HepG2 (cell line): ENCODE results near the gene SIT1. TPM values are rescaled to one million over a fixed set of nuclear protein-coding genes. Genes with fewer than 3 reads are reported as not detected.

ENCODE experiments used
- CTCF ChIP-seq: sonication (generic); formaldehyde crosslinking; IDR thresholded peaks from 2 replicates; pipeline ENCODE4 v1.5.0; 2020; ENCODE audit warnings: mild to moderate bottlenecking, missing genetic modification reagents, moderate library complexity
- DZIP1 ChIP-seq: sonication (generic); formaldehyde crosslinking; IDR thresholded peaks from 2 replicates; pipeline ENCODE4 v1.5.0; 2020; ENCODE audit warnings: mild to moderate bottlenecking, missing genetic modification reagents
- EP300 ChIP-seq, 3 experiments: sonication (generic) in 1 of 3; formaldehyde crosslinking in 1 of 3; IDR thresholded peaks; 2 replicates each; pipeline versions ENCODE4 v1.5.1 to v1.6.1; 2011 to 2020; ENCODE audit warnings: low read depth in 2 of 3, low read length in 2 of 3, borderline replicate concordance in 1 of 3, improper control_type of control experiment in 1 of 3, mild to moderate bottlenecking in 1 of 3, missing genetic modification reagents in 1 of 3, moderate library complexity in 1 of 3
- MAF1 ChIP-seq: sonication (generic); formaldehyde crosslinking; IDR thresholded peaks from 2 replicates; pipeline ENCODE4 v1.5.0; 2020; ENCODE audit warnings: missing genetic modification reagents, borderline replicate concordance
- THAP9 ChIP-seq: sonication (generic); formaldehyde crosslinking; IDR thresholded peaks from 2 replicates; pipeline ENCODE4; 2020; ENCODE audit warnings: missing genetic modification reagents, mild to moderate bottlenecking, borderline replicate concordance
- ZNF382 ChIP-seq: sonication (generic); formaldehyde crosslinking; IDR thresholded peaks from 2 replicates; pipeline ENCODE4 v1.5.0; 2020; ENCODE audit warnings: missing genetic modification reagents, mild to moderate bottlenecking, borderline replicate concordance
- microRNA-seq: library from miRNA; unstranded; fragments of <30 nt; microRNA quantifications from one replicate; pipeline ENCODE4, GENCODE V29; 2020
- polyA plus RNA-seq, 8 experiments: library from polyadenylated mRNA; depleted of rRNA in 3 of 8; stranded (reverse) in 7 of 8; unstranded in 1 of 8; fragments of >200 nt; fragmentation: Illumina TruSeq in 4 of 8; extraction: Trizol in 4 of 8; gene quantifications; 2 replicates each; pipeline versions ENCODE4 v1.2.1 to v1.2.3, GENCODE V29; 2011 to 2016; ENCODE audit warnings: low read depth in 4 of 8, missing spikeins in 1 of 8, mixed read lengths in 1 of 8; ENCODE audit not compliant: insufficient read depth in 1 of 8
- small RNA-seq, 3 experiments: library from RNA; depleted of rRNA; stranded (forward); fragments of <200 nt; gene quantifications; one replicate each; pipeline ENCODE3, GENCODE V24; 2012; ENCODE audit warnings: low read depth in 2 of 3, low replicate concordance in 1 of 3; ENCODE audit not compliant: insufficient read length in 3 of 3, insufficient read depth in 2 of 3
- total RNA-seq, 5 experiments: library from RNA; depleted of rRNA; stranded (reverse); fragments of >200 nt; fragmentation: Illumina TruSeq; extraction: Trizol; gene quantifications; 2 replicates each; pipeline ENCODE4 v1.2.3, GENCODE V29; 2016; ENCODE audit warnings: low read depth in 1 of 5

The SIT1 gene
- total and polyA plus RNA-seq, 2 of the 13 experiments (the other 11 are each of a cell fraction or from before 2014, with no cell fraction given) = 0.09 to 6.7 TPM

- TF ChIP-seq EP300 (IDR thresholded peaks at IDR 0.05; ENCODE audit: low read depth in 2 of 2, low read length in 2 of 2) (no peak), EP300 (CRISPR knock-in tag; IDR thresholded peaks at IDR 0.05; ENCODE audit: borderline replicate concordance) (no peak), THAP9 (CRISPR knock-in tag) (no peak), CTCF (CRISPR knock-in tag) (peak; percentile 62), ZNF382 (CRISPR knock-in tag) (no peak), MAF1 (CRISPR knock-in tag) (no peak), DZIP1 (CRISPR knock-in tag) (0 out of 2 replicates have a peak, but pooled peaks have one; percentile 49)
These were observed 50.7 kb downstream of the SIT1 start (continued) for GRCh38 chr9:35599763-35600604.

Small RNAs within 50 kb of the gene (microRNA-seq; reads per million reads assigned to microRNA genes)
- gene MIR4667 = 1.0 reads per million

Small RNAs within 50 kb of the gene (small RNA-seq; reads per million reads assigned to genes)
- 0 to 0.33 (median 0) reads per million in 3 experiments for gene MIR4667
- 0 reads per million in 3 experiments for gene RMRP
- 0 reads per million in 3 experiments for gene RN7SL22P

Other genes starting within 250 kb of the SIT1 start
- gene RUSC2, start 160.8 kb downstream of the SIT1 start, total RNA-seq (2016; rRNA removed; fragmentation: Illumina TruSeq; extraction: Trizol) = 2.3 and 3.3 TPM in 2 replicates
- gene RUSC2, start 160.8 kb downstream of the SIT1 start, polyA plus RNA-seq (2011; rRNA removed) = 2.8 and 3.7 TPM in 2 replicates
- 3.1 and 7.3 TPM in 2 replicates for gene TESK1, start 45.7 kb downstream of the SIT1 start, total RNA-seq (2016; rRNA removed; fragmentation: Illumina TruSeq; extraction: Trizol)
- 13.6 and 17.7 TPM in 2 replicates for gene TESK1, start 45.7 kb downstream of the SIT1 start, polyA plus RNA-seq (2011; rRNA removed)
- gene CD72, start 32.5 kb downstream of the SIT1 start, total RNA-seq (2016; rRNA removed; fragmentation: Illumina TruSeq; extraction: Trizol) = 0.18 TPM in 1 of 2 replicates, not detected in the other
- 0.82 and 1.1 TPM in 2 replicates for gene CD72, start 32.5 kb downstream of the SIT1 start, polyA plus RNA-seq (2011; rRNA removed)
- 1,047 and 4,025 TPM in 2 replicates for gene RMRP, start 7.1 kb upstream of the SIT1 start, total RNA-seq (2016; rRNA removed; fragmentation: Illumina TruSeq; extraction: Trizol)
- 36.7 and 51.4 TPM in 2 replicates for gene RMRP, start 7.1 kb upstream of the SIT1 start, polyA plus RNA-seq (2011; rRNA removed)
- gene CCDC107, start 7.4 kb upstream of the SIT1 start, total RNA-seq (2016; rRNA removed; fragmentation: Illumina TruSeq; extraction: Trizol) = 4.1 and 7.1 TPM in 2 replicates
- gene CCDC107, start 7.4 kb upstream of the SIT1 start, polyA plus RNA-seq (2011; rRNA removed) = 15.2 and 17.4 TPM in 2 replicates
- 10.4 and 11.2 TPM in 2 replicates for gene ARHGEF39, start 14.3 kb upstream of the SIT1 start, total RNA-seq (2016; rRNA removed; fragmentation: Illumina TruSeq; extraction: Trizol)
- gene ARHGEF39, start 14.3 kb upstream of the SIT1 start, polyA plus RNA-seq (2011; rRNA removed) = 8.0 and 12.3 TPM in 2 replicates
- gene CA9, start 23.0 kb upstream of the SIT1 start, total RNA-seq (2016; rRNA removed; fragmentation: Illumina TruSeq; extraction: Trizol) = 0.13 TPM in 1 of 2 replicates, not detected in the other
- gene CA9, start 23.0 kb upstream of the SIT1 start, polyA plus RNA-seq (2011; rRNA removed) = 118 and 152 TPM in 2 replicates
- 0.20 and 3.1 TPM in 2 replicates for gene TPM2, start 39.0 kb upstream of the SIT1 start, total RNA-seq (2016; rRNA removed; fragmentation: Illumina TruSeq; extraction: Trizol)
- 10.7 and 11.4 TPM in 2 replicates for gene TPM2, start 39.0 kb upstream of the SIT1 start, polyA plus RNA-seq (2011; rRNA removed)
- 51.8 and 53.7 TPM in 2 replicates for gene TLN1, start 81.3 kb upstream of the SIT1 start, total RNA-seq (2016; rRNA removed; fragmentation: Illumina TruSeq; extraction: Trizol)
- 35.2 and 52.6 TPM in 2 replicates for gene TLN1, start 81.3 kb upstream of the SIT1 start, polyA plus RNA-seq (2011; rRNA removed)
- gene CREB3, start 81.7 kb upstream of the SIT1 start, total RNA-seq (2016; rRNA removed; fragmentation: Illumina TruSeq; extraction: Trizol) = 32.2 and 34.2 TPM in 2 replicates
- 11.1 and 13.5 TPM in 2 replicates for gene CREB3, start 81.7 kb upstream of the SIT1 start, polyA plus RNA-seq (2011; rRNA removed)
- gene GBA2, start 98.3 kb upstream of the SIT1 start, total RNA-seq (2016; rRNA removed; fragmentation: Illumina TruSeq; extraction: Trizol) = 24.4 and 37.5 TPM in 2 replicates
- gene GBA2, start 98.3 kb upstream of the SIT1 start, polyA plus RNA-seq (2011; rRNA removed) = 86.1 and 96.9 TPM in 2 replicates
- 12.6 and 12.7 TPM in 2 replicates for gene RGP1, start 98.4 kb upstream of the SIT1 start, total RNA-seq (2016; rRNA removed; fragmentation: Illumina TruSeq; extraction: Trizol)
- gene RGP1, start 98.4 kb upstream of the SIT1 start, polyA plus RNA-seq (2011; rRNA removed) = 18.7 and 21.0 TPM in 2 replicates
- gene MSMP, start 103.3 kb upstream of the SIT1 start, total RNA-seq (2016; rRNA removed; fragmentation: Illumina TruSeq; extraction: Trizol) = 0.24 and 0.49 TPM in 2 replicates
- 0.34 and 0.46 TPM in 2 replicates for gene MSMP, start 103.3 kb upstream of the SIT1 start, polyA plus RNA-seq (2011; rRNA removed)
- gene NPR2, start 140.7 kb upstream of the SIT1 start, total RNA-seq (2016; rRNA removed; fragmentation: Illumina TruSeq; extraction: Trizol) = 4.6 and 7.4 TPM in 2 replicates
- gene NPR2, start 140.7 kb upstream of the SIT1 start, polyA plus RNA-seq (2011; rRNA removed) = 9.3 and 9.4 TPM in 2 replicates
- gene SPAG8, start 161.3 kb upstream of the SIT1 start, total RNA-seq (2016; rRNA removed; fragmentation: Illumina TruSeq; extraction: Trizol) = 0.27 TPM in 1 of 2 replicates, not detected in the other
- 0.18 and 0.22 TPM in 2 replicates for gene SPAG8, start 161.3 kb upstream of the SIT1 start, polyA plus RNA-seq (2011; rRNA removed)
- 51.4 and 56.2 TPM in 2 replicates for gene HINT2, start 164.1 kb upstream of the SIT1 start, total RNA-seq (2016; rRNA removed; fragmentation: Illumina TruSeq; extraction: Trizol)
- gene HINT2, start 164.1 kb upstream of the SIT1 start, polyA plus RNA-seq (2011; rRNA removed) = 37.9 and 41.5 TPM in 2 replicates
- gene FAM221B, start 177.8 kb upstream of the SIT1 start, total RNA-seq (2016; rRNA removed; fragmentation: Illumina TruSeq; extraction: Trizol) = not detected in 2 replicates
- not detected in 2 replicates for gene FAM221B, start 177.8 kb upstream of the SIT1 start, polyA plus RNA-seq (2011; rRNA removed)
- gene TMEM8B, start 178.3 kb upstream of the SIT1 start, total RNA-seq (2016; rRNA removed; fragmentation: Illumina TruSeq; extraction: Trizol) = 1.5 and 2.1 TPM in 2 replicates
- gene TMEM8B, start 178.3 kb upstream of the SIT1 start, polyA plus RNA-seq (2011; rRNA removed) = 2.7 and 3.9 TPM in 2 replicates
- not detected in 2 replicates for gene OR13J1, start 219.5 kb upstream of the SIT1 start, total RNA-seq (2016; rRNA removed; fragmentation: Illumina TruSeq; extraction: Trizol)
- not detected in 2 replicates for gene OR13J1, start 219.5 kb upstream of the SIT1 start, polyA plus RNA-seq (2011; rRNA removed)